Measurements from ENCODE around the gene TKTL1.

TKTL1 gene

DNA sequence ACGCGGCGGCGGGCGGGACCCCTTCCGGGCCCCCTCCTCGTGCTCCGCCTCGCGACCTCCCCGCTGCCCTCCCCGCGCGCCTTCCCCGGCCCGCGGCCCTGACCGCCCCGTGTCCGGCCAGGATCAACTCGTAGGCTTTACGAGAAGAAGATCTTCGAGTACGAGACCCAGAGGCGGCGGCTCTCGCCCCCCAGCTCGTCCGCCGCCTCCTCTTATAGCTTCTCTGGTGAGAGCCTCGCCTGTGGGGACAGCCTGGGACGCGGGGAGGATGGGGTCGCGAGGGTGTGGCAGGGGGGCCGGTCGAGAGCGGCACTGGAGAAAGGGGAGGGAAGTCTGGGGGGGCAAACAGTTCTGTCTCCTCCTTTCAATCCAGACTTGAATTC, 84.0 kb downstream of the TKTL1 start:
- no peak for DNase-seq
